Measurements from ENCODE around the gene PPP1R3A.

DNA sequence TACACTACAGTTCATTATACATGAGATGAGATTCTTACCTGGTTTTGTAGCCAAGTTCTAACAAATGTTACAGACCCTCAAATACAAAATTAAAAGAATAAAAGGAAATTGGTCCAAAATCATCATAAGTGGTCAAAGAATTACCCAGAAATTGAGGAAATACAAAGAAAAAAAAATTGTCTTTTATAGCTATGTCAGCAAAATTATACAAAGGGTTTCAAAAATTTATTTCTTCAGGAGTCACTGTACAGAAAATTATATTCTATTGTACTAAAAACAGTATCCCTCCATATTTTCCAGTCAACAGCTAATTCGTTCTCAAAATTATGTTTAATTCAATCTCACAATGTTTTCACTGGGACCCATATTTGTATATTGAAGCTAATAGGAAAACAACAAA, 14.3 kb downstream of the PPP1R3A start:
- TF ChIP-seq, protein P1, sequence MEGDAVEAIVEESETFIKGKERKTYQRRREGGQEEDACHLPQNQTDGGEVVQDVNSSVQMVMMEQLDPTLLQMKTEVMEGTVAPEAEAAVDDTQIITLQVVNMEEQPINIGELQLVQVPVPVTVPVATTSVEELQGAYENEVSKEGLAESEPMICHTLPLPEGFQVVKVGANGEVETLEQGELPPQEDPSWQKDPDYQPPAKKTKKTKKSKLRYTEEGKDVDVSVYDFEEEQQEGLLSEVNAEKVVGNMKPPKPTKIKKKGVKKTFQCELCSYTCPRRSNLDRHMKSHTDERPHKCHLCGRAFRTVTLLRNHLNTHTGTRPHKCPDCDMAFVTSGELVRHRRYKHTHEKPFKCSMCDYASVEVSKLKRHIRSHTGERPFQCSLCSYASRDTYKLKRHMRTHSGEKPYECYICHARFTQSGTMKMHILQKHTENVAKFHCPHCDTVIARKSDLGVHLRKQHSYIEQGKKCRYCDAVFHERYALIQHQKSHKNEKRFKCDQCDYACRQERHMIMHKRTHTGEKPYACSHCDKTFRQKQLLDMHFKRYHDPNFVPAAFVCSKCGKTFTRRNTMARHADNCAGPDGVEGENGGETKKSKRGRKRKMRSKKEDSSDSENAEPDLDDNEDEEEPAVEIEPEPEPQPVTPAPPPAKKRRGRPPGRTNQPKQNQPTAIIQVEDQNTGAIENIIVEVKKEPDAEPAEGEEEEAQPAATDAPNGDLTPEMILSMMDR (IDR thresholded peaks at IDR 0.05) = no peak
- no peak for TF ChIP-seq EP300 (IDR thresholded peaks at IDR 0.05)

Data from sigmoid colon (tissue), 4 donors.